Endometrial microvascular endothelial cells (primary cell): ENCODE data around the gene ARHGEF35. TPM values are rescaled to one million over a fixed set of nuclear protein-coding genes. Genes with fewer than 3 reads are reported as not detected.
"Not testable (repeated sequence)": the region's sequence is repeated elsewhere in the genome, so short reads cannot be mapped to it uniquely, and the experiment has no call there.

Source experiments
- in situ Hi-C: cut with HindIII; loops from 2 replicates; pipeline ENCODE4 v1.10.0; 2017; ENCODE audit warnings: low sequenced_read_pairs, low pct_unique_long_range_greater_than_20kb; ENCODE audit errors: inconsistent ontology term
- total RNA-seq: library from RNA; depleted of rRNA; stranded (reverse); fragments of >200 nt; gene quantifications from one replicate; pipeline ENCODE4 v1.2.3, GENCODE V29; 2015; ENCODE audit errors: inconsistent ontology term

ARHGEF35 gene
- total RNA-seq, 1 donor from 2014 or later = not detected

GRCh38 chr7:144187848-144188247 is 7.8 kb downstream of the ARHGEF35 start:
- in situ Hi-C loops = not testable (repeated sequence)

- in situ Hi-C loops = not testable (repeated sequence)
Measured at GRCh38 chr7:144183166-144183565, 12.5 kb downstream of the ARHGEF35 start, which contains the start of gene CTAGE4. CTAGE4 (plus strand) TSS chr7:144183466; CDS start chr7:144183504, 38 bp downstream.

- in situ Hi-C loops = not testable (repeated sequence)
Measured at GRCh38 chr7:144179165-144179479, 16.5 kb downstream of the ARHGEF35 start.

GRCh38 chr7:144178380-144179164 is 17.1 kb downstream of the ARHGEF35 start:
- in situ Hi-C loops = not testable (repeated sequence)

- in situ Hi-C loops = no loop called here
Measured at GRCh38 chr7:144174613-144175012, 21.0 kb downstream of the ARHGEF35 start.

- in situ Hi-C loops = not testable (repeated sequence)
Measured at GRCh38 chr7:144171594-144172350, 23.9 kb downstream of the ARHGEF35 start.

- in situ Hi-C loops = no loop called here
Measured at GRCh38 chr7:144164784-144165183, 30.8 kb downstream of the ARHGEF35 start.

GRCh38 chr7:144158861-144159260 is 36.8 kb downstream of the ARHGEF35 start:
- in situ Hi-C loops = no loop called here

- in situ Hi-C loops = no loop called here
Measured at GRCh38 chr7:144148224-144148827, 47.3 kb downstream of the ARHGEF35 start.

- in situ Hi-C loops = no loop called here
Measured at GRCh38 chr7:144144426-144144825, 51.2 kb downstream of the ARHGEF35 start.

GRCh38 chr7:144142187-144142586 is 53.4 kb downstream of the ARHGEF35 start:
- in situ Hi-C loops = no loop called here

- in situ Hi-C loops = no loop called here
Measured at GRCh38 chr7:144137501-144137900, 58.1 kb downstream of the ARHGEF35 start.

Other genes starting within 250 kb of the ARHGEF35 start
- not detected for gene OR2F1, start 241.0 kb downstream of the ARHGEF35 start, total RNA-seq
- not detected for gene OR6B1, start 195.5 kb downstream of the ARHGEF35 start, total RNA-seq
- not detected for gene OR2A5, start 146.9 kb downstream of the ARHGEF35 start, total RNA-seq
- gene OR2A25, start 126.0 kb downstream of the ARHGEF35 start, total RNA-seq = not detected
- not detected for gene OR2A12, start 109.6 kb downstream of the ARHGEF35 start, total RNA-seq
- not detected for gene OR2A2, start 86.2 kb downstream of the ARHGEF35 start, total RNA-seq
- gene OR2A14, start 72.7 kb downstream of the ARHGEF35 start, total RNA-seq = not detected
- gene CTAGE4, start 12.4 kb downstream of the ARHGEF35 start, total RNA-seq = 0.19 TPM
- not detected for gene OR2A42, start 43.8 kb upstream of the ARHGEF35 start, total RNA-seq
- 0.09 TPM for gene OR2A7, start 69.0 kb upstream of the ARHGEF35 start, total RNA-seq
- 0.19 TPM for gene CTAGE8, start 73.5 kb upstream of the ARHGEF35 start, total RNA-seq
- not detected for gene OR2A1, start 116.6 kb upstream of the ARHGEF35 start, total RNA-seq
- gene ARHGEF5, start 159.6 kb upstream of the ARHGEF35 start, total RNA-seq = 3.5 TPM
- not detected for gene NOBOX, start 207.9 kb upstream of the ARHGEF35 start, total RNA-seq